ENCODE measurements around the gene VGF. TPM values are rescaled to one million over a fixed set of nuclear protein-coding genes. Genes with fewer than 3 reads are reported as not detected.

The VGF gene
- total RNA-seq, 1 donor from 2014 or later = 8.7 TPM

GRCh38 chr7:101153969-101154692, 11.2 kb downstream of the VGF start, which contains the start of gene AP1S1:
Gene AP1S1 (plus strand): TSS chr7:101154476. CDS start chr7:101154515, 39 bp downstream.
- Mint-ChIP-seq H3K27me3 (ENCODE audit: low read depth) (peaks cover 4% of the 10 kb centered on the region), H3K27ac (ENCODE audit: unreplicated experiment) (peak within 1 kb of the TSS; percentile 68), H3K36me3 (ENCODE audit: low read depth) (peaks cover 6% of the 10 kb centered on the region), H3K4me3 (peak within 1 kb of the TSS; percentile 82), H3K4me1 (peaks cover 13% of the 10 kb centered on the region), H3K9me3 (peaks cover 3% of the 10 kb centered on the region)
- TF ChIP-seq, protein P1, sequence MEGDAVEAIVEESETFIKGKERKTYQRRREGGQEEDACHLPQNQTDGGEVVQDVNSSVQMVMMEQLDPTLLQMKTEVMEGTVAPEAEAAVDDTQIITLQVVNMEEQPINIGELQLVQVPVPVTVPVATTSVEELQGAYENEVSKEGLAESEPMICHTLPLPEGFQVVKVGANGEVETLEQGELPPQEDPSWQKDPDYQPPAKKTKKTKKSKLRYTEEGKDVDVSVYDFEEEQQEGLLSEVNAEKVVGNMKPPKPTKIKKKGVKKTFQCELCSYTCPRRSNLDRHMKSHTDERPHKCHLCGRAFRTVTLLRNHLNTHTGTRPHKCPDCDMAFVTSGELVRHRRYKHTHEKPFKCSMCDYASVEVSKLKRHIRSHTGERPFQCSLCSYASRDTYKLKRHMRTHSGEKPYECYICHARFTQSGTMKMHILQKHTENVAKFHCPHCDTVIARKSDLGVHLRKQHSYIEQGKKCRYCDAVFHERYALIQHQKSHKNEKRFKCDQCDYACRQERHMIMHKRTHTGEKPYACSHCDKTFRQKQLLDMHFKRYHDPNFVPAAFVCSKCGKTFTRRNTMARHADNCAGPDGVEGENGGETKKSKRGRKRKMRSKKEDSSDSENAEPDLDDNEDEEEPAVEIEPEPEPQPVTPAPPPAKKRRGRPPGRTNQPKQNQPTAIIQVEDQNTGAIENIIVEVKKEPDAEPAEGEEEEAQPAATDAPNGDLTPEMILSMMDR (conservative IDR thresholded peaks at IDR 0.05) = no peak
- DNase-seq (ENCODE audit: low read depth, low spot score) = peak; percentile 97

DNA sequence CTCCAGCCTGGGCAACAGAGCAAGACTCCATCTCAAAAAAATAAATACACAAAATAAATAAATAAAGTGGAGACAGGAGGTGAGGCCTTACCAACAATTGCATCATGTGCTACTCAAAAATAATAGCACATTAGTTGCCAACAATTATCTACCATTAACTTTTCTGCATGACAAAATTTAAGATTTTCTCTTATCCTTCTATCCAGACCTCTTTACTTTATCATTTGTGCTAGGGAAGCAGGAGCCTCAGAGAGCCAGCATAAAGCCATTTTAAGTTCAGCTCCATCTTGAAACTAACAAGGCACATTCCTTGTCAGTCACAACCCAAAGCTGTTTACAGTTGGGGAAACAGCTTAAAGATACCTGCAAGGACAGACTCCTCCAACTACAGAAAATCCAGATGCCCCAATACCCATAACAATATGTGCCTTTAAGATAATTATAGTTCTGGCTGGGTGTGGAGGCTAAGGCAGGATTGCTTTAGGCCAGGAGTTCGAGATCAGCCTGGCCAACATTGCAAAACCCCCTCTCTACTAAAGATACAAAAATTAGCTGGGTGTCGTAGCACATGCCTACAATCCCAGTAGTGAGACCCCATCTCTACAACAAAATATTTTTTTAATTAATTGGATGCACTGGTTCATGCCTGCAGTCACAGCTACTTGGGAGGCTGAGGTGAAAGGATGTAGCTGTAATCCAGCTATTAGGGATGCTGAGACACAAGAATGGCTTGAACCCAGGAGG, 13.3 kb downstream of the VGF start:
- Mint-ChIP-seq H3K27ac (ENCODE audit: unreplicated experiment) (no peak overlapping the region), H3K27me3 (ENCODE audit: low read depth) (peaks cover 7% of the 10 kb centered on the region), H3K4me1 (peaks cover 13% of the 10 kb centered on the region), H3K9me3 (peaks cover 3% of the 10 kb centered on the region), H3K4me3 (no peak overlapping the region), H3K36me3 (ENCODE audit: low read depth) (peaks cover 3% of the 10 kb centered on the region)
- no peak for DNase-seq (ENCODE audit: low read depth, low spot score)
- TF ChIP-seq, protein P1 (conservative IDR thresholded peaks at IDR 0.05) = no peak

DNA sequence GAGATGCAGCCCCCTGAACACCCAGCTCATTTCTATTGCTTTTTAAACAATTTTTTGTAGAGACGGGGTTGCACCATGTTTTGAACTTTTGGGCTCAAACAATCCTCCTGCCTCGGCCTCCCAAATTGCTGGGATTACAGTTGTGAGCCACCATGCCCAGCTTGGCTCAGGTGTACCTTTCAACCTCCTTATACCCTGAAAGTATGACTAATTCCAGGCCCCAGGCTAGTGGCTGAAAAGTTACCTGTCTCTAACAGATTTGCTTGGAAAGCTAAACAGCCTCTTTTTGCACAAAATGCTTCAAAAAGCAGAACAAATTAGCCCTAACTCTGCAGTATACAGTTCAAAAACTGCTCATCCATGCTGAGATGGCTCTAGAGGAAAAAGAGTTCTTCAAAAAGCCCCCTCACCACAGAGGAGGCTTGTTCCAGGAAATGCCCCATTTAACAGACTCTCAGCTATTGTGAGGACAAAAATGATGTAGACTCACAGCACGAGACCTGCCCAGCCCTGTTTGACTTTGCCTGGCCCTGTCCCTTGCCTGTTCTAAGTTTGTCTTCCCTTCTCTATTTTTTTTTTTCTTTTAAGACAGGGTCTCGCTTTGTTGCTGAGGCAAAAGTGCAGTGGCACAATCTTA, 24.5 kb downstream of the VGF start:
- no peak for DNase-seq (ENCODE audit: low read depth, low spot score)
- Mint-ChIP-seq H3K27ac (ENCODE audit: unreplicated experiment) (no peak overlapping the region), H3K4me3 (no peak overlapping the region), H3K9me3 (no peaks in the 10 kb centered on the region), H3K27me3 (ENCODE audit: low read depth) (peaks cover 2% of the 10 kb centered on the region), H3K36me3 (ENCODE audit: low read depth) (no peaks in the 10 kb centered on the region), H3K4me1 (peaks cover 27% of the 10 kb centered on the region)
- TF ChIP-seq, protein P1 (conservative IDR thresholded peaks at IDR 0.05) = no peak

DNA sequence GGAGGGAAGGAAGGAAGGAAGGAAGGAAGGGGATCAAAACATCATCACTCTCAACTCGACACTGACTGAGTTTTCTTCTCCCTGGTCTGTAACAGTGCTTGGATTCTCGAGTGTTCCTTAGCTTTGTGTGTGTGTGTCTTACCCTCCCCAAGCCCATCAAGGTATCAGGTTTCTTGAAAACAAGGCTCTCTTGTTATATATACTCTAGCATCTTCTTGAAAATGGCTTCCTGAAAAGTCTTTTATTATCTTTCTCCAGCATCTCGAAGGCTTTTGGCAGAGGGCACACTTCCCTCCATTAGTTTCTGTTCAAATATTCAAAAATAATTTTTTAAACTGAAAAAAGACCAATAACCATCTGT, 25.1 kb downstream of the VGF start:
- H3K9me3 Mint-ChIP-seq = no peaks in the 10 kb centered on the region
- TF ChIP-seq, protein P1 (conservative IDR thresholded peaks at IDR 0.05) = no peak
- no peaks in the 10 kb centered on the region for H3K36me3 Mint-ChIP-seq (ENCODE audit: low read depth)
- H3K4me1 Mint-ChIP-seq = peaks cover 27% of the 10 kb centered on the region
- DNase-seq (ENCODE audit: low read depth, low spot score) = no peak
- no peak overlapping the region for H3K4me3 Mint-ChIP-seq
- H3K27ac Mint-ChIP-seq (ENCODE audit: unreplicated experiment) = no peak overlapping the region
- H3K27me3 Mint-ChIP-seq (ENCODE audit: low read depth) = peaks cover 2% of the 10 kb centered on the region

- Mint-ChIP-seq H3K4me1 (peaks cover 36% of the 10 kb centered on the region), H3K27ac (ENCODE audit: unreplicated experiment) (peak overlapping the region; percentile 98), H3K9me3 (no peaks in the 10 kb centered on the region), H3K36me3 (ENCODE audit: low read depth) (no peaks in the 10 kb centered on the region), H3K27me3 (ENCODE audit: low read depth) (peaks cover 4% of the 10 kb centered on the region), H3K4me3 (peak overlapping the region; percentile 65)
- TF ChIP-seq, protein P1 (conservative IDR thresholded peaks at IDR 0.05) = peak; percentile 80
- DNase-seq (ENCODE audit: low read depth, low spot score) = peak; percentile 68
Measured at GRCh38 chr7:101138213-101138870, 27.0 kb downstream of the VGF start.

All from neural crest cell (in vitro differentiated cells).